OCI-LY7 (cell line): ENCODE results near the gene RIF1. TPM values are rescaled to one million over a fixed set of nuclear protein-coding genes. Genes with fewer than 3 reads are reported as not detected.

Source experiments
- BruUV-seq: library from RNA; stranded (reverse); fragments of 400-500 nt; replicated peaks from 2 replicates; lab custom pipeline; 2021; lab: Mats Ljungman, UMichigan
- CTCF ChIA-PET: fragments of 300-600 bp; sonication (Branson Sonifier 250); formaldehyde crosslinking; loops from one replicate; lab custom pipeline; 2022; ENCODE audit warnings: antibody characterized with exemption; ENCODE audit not compliant: unreplicated experiment; lab: Charles Lee
- POLR2A ChIA-PET: fragments of 300-600 bp; sonication (Branson Sonifier 250); formaldehyde crosslinking; loops from one replicate; lab custom pipeline; 2022; ENCODE audit warnings: antibody characterized with exemption; lab: Charles Lee
- DNase-seq: peaks from one replicate; pipeline ENCODE4 v3.0.0-alpha.2; 2015; ENCODE audit warnings: low spot score
- H2AFZ ChIP-seq: fragments of 200-600 bp; sonication (generic), shearing (Covaris generic); 2 replicates; pipeline ENCODE4 v1.6.1; 2014; ENCODE audit warnings: mild to moderate bottlenecking, antibody characterized with exemption, low read length, moderate library complexity
- H3K27ac ChIP-seq: fragments of 200-600 bp; sonication (generic); 2 replicates; pipeline ENCODE4 v1.5.1; 2014; ENCODE audit warnings: mixed run types, low read depth, mild to moderate bottlenecking, moderate library complexity, low read length, inconsistent platforms; ENCODE audit not compliant: poor library complexity, severe bottlenecking
- H3K36me3 ChIP-seq: fragments of 200-600 bp; sonication (generic); 2 replicates; pipeline ENCODE4 v1.6.1; 2014; ENCODE audit warnings: mild to moderate bottlenecking, antibody characterized with exemption, low read length, moderate library complexity, mixed read lengths; ENCODE audit not compliant: insufficient read depth
- H3K4me1 ChIP-seq: fragments of 200-600 bp; sonication (generic); 2 replicates; pipeline ENCODE4 v1.5.1; 2014; ENCODE audit warnings: mild to moderate bottlenecking, low read length; ENCODE audit not compliant: insufficient read depth, poor library complexity, severe bottlenecking
- H3K4me2 ChIP-seq: fragments of 200-600 bp; sonication (generic); 2 replicates; pipeline ENCODE4 v1.6.1; 2014; ENCODE audit warnings: mild to moderate bottlenecking, low read length
- H3K4me3 ChIP-seq: fragments of 200-600 bp; sonication (generic); 2 replicates; pipeline ENCODE4 v1.5.1; 2014; ENCODE audit warnings: mild to moderate bottlenecking, low read depth, low read length; ENCODE audit not compliant: poor library complexity, severe bottlenecking
- H3K79me2 ChIP-seq: fragments of 200-600 bp; sonication (generic); 2 replicates; pipeline ENCODE4 v1.6.1; 2016; ENCODE audit warnings: low read depth, mild to moderate bottlenecking, low read length, moderate library complexity, mixed read lengths; ENCODE audit not compliant: insufficient read depth
- H3K9me2 ChIP-seq: fragments of 200-600 bp; sonication (generic); 2 replicates; pipeline ENCODE4 v1.6.1; 2016; ENCODE audit warnings: mild to moderate bottlenecking, low read length, mixed read lengths; ENCODE audit not compliant: insufficient read depth
- H3K9me3 ChIP-seq: fragments of 200-600 bp; sonication (generic); 2 replicates; pipeline ENCODE4 v1.6.1; 2014; ENCODE audit warnings: mild to moderate bottlenecking, mixed run types, low read length, mixed read lengths
- H4K20me1 ChIP-seq: fragments of 200-600 bp; sonication (generic); 2 replicates; pipeline ENCODE4 v1.6.1; 2014; ENCODE audit warnings: mild to moderate bottlenecking, antibody characterized with exemption, low read length, moderate library complexity, mixed read lengths; ENCODE audit not compliant: insufficient read depth
- CTCF ChIP-seq: fragments of 200-600 bp; sonication (generic); conservative IDR thresholded peaks from 2 replicates; pipeline ENCODE4 v1.5.1; 2014; ENCODE audit warnings: mild to moderate bottlenecking, antibody characterized with exemption, low read length, moderate library complexity, mixed read lengths
- EZH2phosphoT487 ChIP-seq: fragments of 200-600 bp; sonication (generic); IDR thresholded peaks from 2 replicates; pipeline ENCODE4 v1.6.1; 2018; ENCODE audit warnings: low read depth, borderline replicate concordance, mild to moderate bottlenecking, mixed run types, antibody characterized with exemption, low read length, moderate library complexity, mixed read lengths
- intact Hi-C: fragments of 100-400 bp; cut with micrococcal nuclease; formaldehyde crosslinking; loops from one replicate; pipeline ENCODE4 v1.10.0; 2022; ENCODE audit not compliant: unreplicated experiment
- total RNA-seq, 2 experiments: library from RNA; depleted of rRNA in 1 of 2; stranded (reverse); fragments of >200 nt in 1 of 2; shearing (Covaris generic) in 1 of 2; gene quantifications; 2 replicates each; pipeline ENCODE4 v1.2.3, GENCODE V29; 2014 to 2022

Gene RIF1
- total RNA-seq, 2 experiments from 2014 or later = 45.3 to 71.4 TPM

GRCh38 chr2:151476287-151476686, 66.6 kb downstream of the RIF1 start:
- Histone ChIP-seq H3K79me2 (peaks cover 9% of the 10 kb centered on the region; the same call in 1 of the 2 replicates), H2AFZ (no peak overlapping the region), H3K9me2 (no peaks in the 10 kb centered on the region), H4K20me1 (no peaks in the 10 kb centered on the region), H3K27ac (no peak overlapping the region), H3K9me3 (no peaks in the 10 kb centered on the region), H3K4me2 (no peak overlapping the region), H3K4me3 (no peak overlapping the region), H3K36me3 (peaks cover 93% of the 10 kb centered on the region), H3K4me1 (no peaks in the 10 kb centered on the region)
- intact Hi-C loops = no loop called here
- POLR2A ChIA-PET = interaction anchor here (0.6 kb wide), 1 partner anchor 63 kb away, joined by 3 read pairs; no protein-coding TSS in a partner anchor
- TF ChIP-seq EZH2phosphoT487 (no peak), CTCF (no peak)
- no TSS peak for BruUV-seq
- DNase-seq = no peak
- CTCF ChIA-PET = no interaction called here

- BruUV-seq = no TSS peak
- Histone ChIP-seq H2AFZ (no peak overlapping the region), H4K20me1 (no peaks in the 10 kb centered on the region), H3K79me2 (peaks cover 7% of the 10 kb centered on the region; the same call in 1 of the 2 replicates), H3K4me2 (no peak overlapping the region), H3K9me3 (no peaks in the 10 kb centered on the region), H3K4me1 (no peaks in the 10 kb centered on the region), H3K36me3 (peaks cover 98% of the 10 kb centered on the region), H3K4me3 (no peak overlapping the region), H3K9me2 (no peaks in the 10 kb centered on the region), H3K27ac (no peak overlapping the region)
- TF ChIP-seq CTCF = no peak
- TF ChIP-seq EZH2phosphoT487 = no peak
- no peak for DNase-seq
- ChIA-PET CTCF (no interaction called here), POLR2A (interaction anchor here (0.7 kb wide), 1 partner anchor 9 kb away, joined by 3 read pairs; no protein-coding TSS in a partner anchor)
- intact Hi-C loops = no loop called here
These were observed 68.3 kb downstream of the RIF1 start for GRCh38 chr2:151478011-151478410.

- BruUV-seq = no TSS peak
- no peak for DNase-seq
- H3K9me3 ChIP-seq = no peaks in the 10 kb centered on the region
- no peaks in the 10 kb centered on the region for H3K79me2 ChIP-seq
- H2AFZ ChIP-seq = no peak overlapping the region
- no peaks in the 10 kb centered on the region for H3K9me2 ChIP-seq
- H3K4me2 ChIP-seq = no peak overlapping the region
- peaks cover 7% of the 10 kb centered on the region for H3K4me1 ChIP-seq
- ChIA-PET CTCF (no interaction called here), POLR2A (no interaction called here)
- peaks cover 98% of the 10 kb centered on the region for H3K36me3 ChIP-seq
- H3K4me3 ChIP-seq = no peak overlapping the region
- intact Hi-C loops = no loop called here
- no peak overlapping the region for H3K27ac ChIP-seq
- H4K20me1 ChIP-seq = no peaks in the 10 kb centered on the region
- TF ChIP-seq EZH2phosphoT487 (no peak), CTCF (no peak)
These were observed 72.0 kb downstream of the RIF1 start for GRCh38 chr2:151481744-151482143.
